CD4-positive, alpha-beta T cell treated with Interleukin-1 beta for 1 hour (primary cell): ENCODE results near the gene HLA-DPA1.

Source experiments
- DNase-seq, 2 donors: peaks; one replicate each; pipeline ENCODE4 v3.0.0-alpha.2; 2020 to 2022

Gene HLA-DPA1

DNA sequence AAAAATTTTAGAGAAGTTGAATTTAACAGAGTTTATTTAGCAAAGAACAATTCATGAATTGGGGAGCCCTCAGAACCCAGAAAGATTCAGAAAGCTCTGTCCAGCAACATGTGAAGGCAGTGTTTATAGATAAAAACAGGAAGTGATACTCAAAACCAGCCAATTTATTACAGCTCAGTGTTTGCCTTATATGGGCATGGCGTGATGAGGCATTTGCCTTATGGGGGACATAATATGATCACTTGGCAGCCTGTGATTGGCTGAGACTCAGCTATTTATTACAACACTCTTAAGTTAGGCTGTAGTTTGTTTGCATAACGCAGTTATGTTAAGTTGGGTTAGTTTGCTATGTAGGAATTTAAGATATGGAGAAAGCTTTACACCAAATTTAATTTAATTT is 11.5 kb downstream of the HLA-DPA1 start:
- peak in 1 of 2 donors; percentile 69 for DNase-seq

GRCh38 chr6:33057222-33058150 is 16.0 kb downstream of the HLA-DPA1 start:
- no peak for DNase-seq

DNA sequence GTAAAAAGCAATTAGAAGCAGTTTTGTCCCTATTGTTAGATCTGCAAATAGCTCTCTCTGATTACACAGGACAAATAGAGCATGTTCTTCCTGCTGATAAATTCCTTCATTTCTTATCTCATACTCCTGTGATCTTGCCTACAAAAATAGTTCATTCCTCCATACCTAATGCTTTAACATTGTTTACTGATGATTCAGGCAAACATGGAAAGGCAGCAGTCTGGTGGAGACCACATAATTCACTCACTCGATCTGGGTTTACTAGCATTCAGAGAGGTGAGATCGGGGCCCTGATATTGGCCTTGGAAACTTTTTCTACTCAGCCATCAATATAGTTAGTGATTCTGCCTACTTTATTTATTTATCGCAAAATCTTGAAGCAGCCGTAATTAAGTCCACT is 20.2 kb downstream of the HLA-DPA1 start:
- DNase-seq = no peak

DNA sequence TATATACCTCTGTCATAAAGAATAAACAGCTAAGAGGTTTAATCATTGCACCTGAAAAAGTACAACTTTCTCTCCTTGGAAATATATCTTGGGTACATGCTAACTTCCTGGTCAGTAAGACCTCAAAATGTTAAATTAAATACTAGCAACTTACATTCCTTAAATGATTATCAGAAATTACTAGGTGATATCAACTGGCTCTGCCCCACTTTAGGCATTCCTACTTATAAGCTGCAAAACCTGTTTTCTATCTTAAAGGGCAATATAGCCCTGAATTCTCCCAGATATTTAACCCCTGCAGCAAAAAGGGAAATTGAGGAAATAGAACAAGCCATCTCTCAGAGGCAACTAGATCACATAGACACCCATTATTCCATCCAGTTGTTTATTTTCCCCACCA is 20.8 kb downstream of the HLA-DPA1 start:
- no peak for DNase-seq

- DNase-seq = no peak
These were observed 23.2 kb downstream of the HLA-DPA1 start for GRCh38 chr6:33050014-33050810.

- no peak for DNase-seq
These were observed 24.0 kb downstream of the HLA-DPA1 start for GRCh38 chr6:33049323-33050013.

DNA sequence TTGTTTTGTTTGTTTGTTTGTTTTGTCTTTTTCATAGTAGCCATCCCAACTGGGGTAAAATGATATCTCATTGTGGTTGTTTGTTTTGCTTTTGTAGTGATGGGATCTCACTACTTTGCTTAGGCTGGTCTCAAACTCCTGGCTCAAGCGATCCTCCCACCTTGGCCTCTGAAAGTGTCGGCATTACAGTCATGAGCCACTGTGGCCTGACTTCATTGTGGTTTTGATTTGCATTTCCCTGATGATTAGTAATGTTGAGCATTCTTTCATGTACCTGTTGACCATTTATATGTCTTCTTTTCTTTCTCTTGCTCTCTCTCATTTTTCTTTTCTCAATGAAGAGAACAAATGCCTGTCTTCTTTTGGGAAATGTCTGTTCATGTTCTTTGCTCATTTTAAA is 33.3 kb downstream of the HLA-DPA1 start:
- no peak for DNase-seq

GRCh38 chr6:33036535-33036934 is 36.9 kb downstream of the HLA-DPA1 start:
- no peak for DNase-seq

GRCh38 chr6:33034554-33034953 is 38.9 kb downstream of the HLA-DPA1 start:
- DNase-seq = no peak

DNA sequence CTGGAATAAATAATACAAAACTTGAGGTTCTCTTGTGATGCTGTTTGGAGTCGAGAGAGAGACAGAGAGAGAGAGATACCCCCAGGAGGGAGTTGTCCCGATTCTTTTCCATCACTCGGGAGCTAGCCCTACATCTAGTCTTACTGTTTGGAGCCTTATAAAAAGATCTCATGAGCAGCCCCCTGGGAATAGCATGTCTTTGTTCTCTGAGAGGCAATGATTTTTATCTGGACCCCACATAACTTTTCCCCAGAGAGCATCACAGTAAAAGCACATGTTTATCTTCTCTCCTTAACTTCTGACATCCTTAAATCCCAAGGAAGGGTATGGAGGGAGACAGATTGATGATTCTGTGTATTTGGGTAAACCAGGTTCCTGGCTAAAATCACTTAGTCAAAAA is 43.2 kb downstream of the HLA-DPA1 start:
- DNase-seq = no peak

- DNase-seq = peak; percentile 51 to 84
These were observed 43.9 kb downstream of the HLA-DPA1 start for GRCh38 chr6:33029328-33030184.

DNA sequence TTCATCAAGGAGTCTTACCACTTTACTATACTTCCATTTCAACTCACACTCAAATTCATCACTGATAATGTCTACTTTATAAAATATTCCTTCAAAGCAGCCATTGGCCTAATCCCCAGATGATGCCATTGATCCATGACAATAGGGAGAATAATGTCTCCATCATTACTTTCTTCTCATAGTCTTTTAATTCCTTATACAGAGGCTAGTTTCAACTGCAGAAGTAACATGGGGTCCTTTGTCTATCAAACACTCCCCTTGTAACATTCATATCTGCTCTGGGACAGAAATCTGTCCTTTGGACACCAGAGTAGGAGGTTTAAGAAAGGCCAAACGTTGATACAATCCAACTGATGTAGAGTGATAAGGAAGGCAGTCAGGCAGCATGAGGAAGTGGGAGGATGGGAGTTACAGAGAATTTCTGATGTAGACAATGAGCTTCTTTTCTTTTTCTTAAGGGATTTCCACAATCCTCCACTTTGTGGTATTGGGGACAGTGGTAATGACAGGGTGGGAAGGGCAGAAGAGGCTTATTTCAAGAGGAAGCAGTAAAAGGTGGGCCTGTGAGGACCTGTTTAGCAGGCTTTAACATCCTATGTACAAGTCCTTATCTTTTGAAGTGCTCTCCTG is 45.1 kb downstream of the HLA-DPA1 start:
- no peak for DNase-seq

- DNase-seq = no peak
These were observed 48.9 kb downstream of the HLA-DPA1 start for GRCh38 chr6:33024521-33024920.

GRCh38 chr6:33023536-33023935 is 49.9 kb downstream of the HLA-DPA1 start:
- DNase-seq = no peak

DNA sequence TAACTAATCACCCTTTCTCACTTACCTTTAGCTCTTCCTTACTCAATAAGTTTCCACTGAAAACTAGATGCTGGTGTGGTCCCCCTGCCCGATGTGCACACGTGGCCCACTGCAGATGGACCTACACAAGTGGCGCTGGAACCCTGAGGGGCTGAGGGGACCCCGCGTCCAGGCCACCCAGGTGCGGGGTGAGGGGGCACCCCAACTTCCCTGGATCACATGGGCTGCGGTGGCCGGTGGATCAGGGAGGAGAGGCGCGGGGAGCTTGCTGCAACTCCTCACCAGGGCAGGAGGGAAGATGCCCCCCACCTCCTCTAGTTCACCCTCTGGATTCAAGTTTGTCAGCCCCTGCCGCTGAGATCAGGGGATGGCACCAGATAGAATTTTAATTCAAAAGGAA is 51.5 kb downstream of the HLA-DPA1 start:
- no peak for DNase-seq

DNA sequence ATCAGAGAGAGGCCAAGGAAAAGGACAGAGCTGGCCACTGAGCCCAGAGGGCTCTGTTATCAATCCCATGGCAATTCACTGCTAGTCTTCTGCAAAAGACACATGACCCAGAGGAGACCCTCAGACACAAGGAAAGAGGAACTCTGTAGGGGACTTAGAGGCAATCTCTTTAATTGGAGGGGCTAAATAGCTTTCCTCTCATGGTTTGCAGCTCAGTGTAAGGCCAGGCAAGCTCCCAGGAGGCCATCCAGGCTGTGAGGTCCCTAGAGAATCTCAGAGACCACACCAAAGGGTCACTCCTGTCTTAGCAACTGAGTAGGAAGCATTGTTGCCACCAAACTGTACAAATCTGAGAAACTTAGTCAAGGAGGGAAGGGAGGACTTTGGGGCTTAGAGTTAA is 54.1 kb downstream of the HLA-DPA1 start:
- DNase-seq = no peak

DNA sequence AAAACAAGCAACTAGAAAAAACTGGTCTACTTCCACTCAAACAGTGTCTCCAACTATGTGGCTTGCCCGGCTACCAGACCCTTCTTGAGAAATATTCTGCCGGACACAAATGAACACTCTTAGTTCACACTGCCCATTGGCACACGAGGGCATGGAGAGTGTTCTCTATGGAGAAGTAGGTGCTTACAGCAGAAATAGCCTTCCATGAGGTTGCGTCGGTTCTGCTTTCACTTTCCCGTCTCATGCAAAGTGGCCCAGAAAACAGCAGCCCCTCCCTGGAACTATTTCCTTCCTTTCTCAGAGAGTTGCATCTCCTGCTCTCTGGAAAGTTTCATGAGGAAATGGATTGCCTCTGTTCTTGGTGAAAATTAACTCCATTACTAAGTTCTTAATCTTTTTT is 54.5 kb downstream of the HLA-DPA1 start:
- DNase-seq = peak; percentile 31 to 86

DNA sequence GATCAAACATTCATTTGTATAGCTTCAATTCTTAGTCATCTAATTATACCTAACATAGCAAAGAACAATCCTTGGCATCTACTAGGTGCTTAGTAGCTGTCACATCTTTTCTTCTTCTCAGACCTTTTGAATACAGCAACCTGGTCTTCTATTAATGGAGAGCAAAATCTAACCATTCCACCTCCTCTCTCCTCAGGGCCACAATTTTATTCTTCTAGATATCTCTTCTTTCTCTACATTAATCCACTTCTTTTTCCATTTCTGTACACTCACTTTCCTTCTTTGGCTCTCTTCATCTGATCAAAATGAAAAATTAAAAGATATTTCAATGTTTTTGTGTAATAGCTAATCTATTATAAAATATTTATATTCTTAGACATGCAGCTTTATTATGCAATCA is 55.0 kb downstream of the HLA-DPA1 start:
- DNase-seq = no peak

- DNase-seq = no peak
These were observed 55.6 kb downstream of the HLA-DPA1 start for GRCh38 chr6:33017694-33018353.

GRCh38 chr6:33017018-33017417 is 56.4 kb downstream of the HLA-DPA1 start:
- DNase-seq = no peak

DNA sequence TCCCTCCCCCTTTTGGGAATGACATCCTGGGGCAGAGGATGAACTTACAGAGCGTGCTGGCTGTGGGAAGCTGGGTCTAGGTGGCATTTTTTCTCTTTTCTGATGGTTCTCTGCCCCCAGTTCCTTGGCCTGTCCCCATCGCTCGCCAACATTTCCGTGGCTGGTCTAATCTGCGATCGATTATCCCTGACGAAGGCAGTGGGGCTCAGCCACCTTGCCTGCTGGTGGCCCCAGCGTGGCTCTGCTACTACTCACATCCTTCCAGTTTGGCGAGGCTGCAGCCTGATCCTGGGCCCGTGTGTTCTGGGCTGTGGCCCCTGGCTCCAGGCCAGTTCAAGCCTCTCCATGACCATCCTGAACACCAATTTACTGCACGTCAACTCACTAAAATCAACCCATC is 57.7 kb downstream of the HLA-DPA1 start:
- no peak for DNase-seq
